ENCODE measurements around the gene TCEA3. TPM values are rescaled to one million over a fixed set of nuclear protein-coding genes. Genes with fewer than 3 reads are reported as not detected.

The TCEA3 gene
- total RNA-seq: 1 to 10 TPM in 1 of 2 donors, under 1 TPM in 1; 1.00 to 1.4 TPM

GRCh38 chr1:23424293-23425192, at the start of gene TCEA3:
Gene TCEA3 (minus strand): TSS chr1:23424748. CDS start chr1:23424633, 115 bp downstream.

GRCh38 chr1:23369335-23370013, 55.1 kb downstream of the TCEA3 start, which contains the start of gene ZNF436:
Gene ZNF436 (minus strand): TSS chr1:23369836. CDS start chr1:23368005, 1,831 bp downstream.

GRCh38 chr1:23344111-23344986, 80.2 kb downstream of the TCEA3 start, which contains the start of gene HNRNPR:
Gene HNRNPR (minus strand): TSS chr1:23344284. CDS start chr1:23341008, 3,276 bp downstream.

Other genes starting within 250 kb of the TCEA3 start
- not detected for gene HTR1D, start 207.2 kb downstream of the TCEA3 start, total RNA-seq
- 10 to 100 TPM; 59.5 to 92.2 TPM for gene HNRNPR, start 80.5 kb downstream of the TCEA3 start, total RNA-seq
- gene ZNF436, start 54.9 kb downstream of the TCEA3 start, total RNA-seq: 10 to 100 TPM; 10.7 to 13.1 TPM
- 10 to 100 TPM in 1 of 2 donors, 1 to 10 TPM in 1; 10.0 to 14.3 TPM for gene ASAP3, start 59.4 kb upstream of the TCEA3 start, total RNA-seq
- gene E2F2, start 106.5 kb upstream of the TCEA3 start, total RNA-seq: 1 to 10 TPM; 3.4 to 6.7 TPM
- gene ID3, start 134.8 kb upstream of the TCEA3 start, total RNA-seq: 1 to 10 TPM; 4.0 to 6.2 TPM

All from melanocyte of skin (primary cell).